ENCODE data around the gene CYB561D1. TPM values are rescaled to one million over a fixed set of nuclear protein-coding genes. Genes with fewer than 3 reads are reported as not detected.

Gene CYB561D1
- total and polyA plus RNA-seq, 9 of the 15 experiments (the other 6 are each of a cell fraction or from before 2014, with no cell fraction given) = 0.71 to 7.2 (median 3.5) TPM

DNA sequence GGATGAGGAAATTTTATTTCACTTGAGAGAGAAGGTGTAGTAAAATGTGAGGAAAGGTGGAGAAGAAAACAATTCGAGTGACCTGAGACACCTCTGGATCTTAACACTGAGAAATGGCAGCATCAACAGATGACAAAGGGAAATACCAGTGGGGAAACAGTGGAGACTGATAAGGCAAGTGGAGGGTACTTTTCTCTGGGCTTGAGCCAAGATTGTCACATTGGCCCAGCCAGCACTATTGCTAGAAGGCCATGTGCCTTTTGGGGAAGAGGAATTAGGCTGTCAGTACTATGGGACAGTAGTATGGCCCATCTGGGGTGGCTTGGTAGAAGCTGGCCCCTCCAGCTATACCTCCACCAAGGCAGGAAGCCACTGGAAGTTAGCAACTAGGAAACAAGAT is 19.2 kb upstream of the CYB561D1 start:
- in situ Hi-C loops (cut with MboI) (no loop called here), intact Hi-C loops (cut with micrococcal nuclease) (no loop called here)
- no peaks in the 10 kb centered on the region for H3K36me3 ChIP-seq (ENCODE audit: control insufficient read depth, insufficient read depth, low read length)
- no peak overlapping the region for H3K4me3 ChIP-seq
- H3K9me1 ChIP-seq (ENCODE audit: control insufficient read depth, insufficient read depth, low read length) = no peaks in the 10 kb centered on the region
- H3K79me2 ChIP-seq (ENCODE audit: control insufficient read depth, insufficient read depth, low read length) = no peaks in the 10 kb centered on the region
- peaks cover 6 to 11% of the 10 kb centered on the region in 2 experiments; a peak in 4 of 5 replicates for H3K4me1 ChIP-seq (replicated peaks in 1 of 2; ENCODE audit: control insufficient read depth in 2 of 2, insufficient read depth in 2 of 2, low read length in 2 of 2)
- H2AFZ ChIP-seq (ENCODE audit: low read depth, low read length) = no peak overlapping the region
- no peak overlapping the region for H3K27ac ChIP-seq (ENCODE audit: extremely low read depth, low read depth, low read length)
- FAIRE-seq = no peak
- H3K9me3 ChIP-seq (replicated peaks; ENCODE audit: control insufficient read depth, insufficient read depth, low read depth, low read length) = no peaks in the 10 kb centered on the region
- TF ChIP-seq RCOR1 (IDR thresholded peaks at IDR 0.05; ENCODE audit: borderline replicate concordance in 1 of 2, low read depth in 2 of 2, low read length in 2 of 2) = peak in 1 of 2 experiments; percentile 37; a peak in 1 of 4 replicates
- TF ChIP-seq TARDBP (IDR thresholded peaks at IDR 0.05) = no peak
- TF ChIP-seq NFIC (IDR thresholded peaks at IDR 0.05) = peak; percentile 74; the same call in 1 of the 2 replicates
- no peak for TF ChIP-seq PCBP2 (IDR thresholded peaks at IDR 0.05; ENCODE audit: low read depth, low read length, poor library complexity, severe bottlenecking)
- TF ChIP-seq, protein P1, sequence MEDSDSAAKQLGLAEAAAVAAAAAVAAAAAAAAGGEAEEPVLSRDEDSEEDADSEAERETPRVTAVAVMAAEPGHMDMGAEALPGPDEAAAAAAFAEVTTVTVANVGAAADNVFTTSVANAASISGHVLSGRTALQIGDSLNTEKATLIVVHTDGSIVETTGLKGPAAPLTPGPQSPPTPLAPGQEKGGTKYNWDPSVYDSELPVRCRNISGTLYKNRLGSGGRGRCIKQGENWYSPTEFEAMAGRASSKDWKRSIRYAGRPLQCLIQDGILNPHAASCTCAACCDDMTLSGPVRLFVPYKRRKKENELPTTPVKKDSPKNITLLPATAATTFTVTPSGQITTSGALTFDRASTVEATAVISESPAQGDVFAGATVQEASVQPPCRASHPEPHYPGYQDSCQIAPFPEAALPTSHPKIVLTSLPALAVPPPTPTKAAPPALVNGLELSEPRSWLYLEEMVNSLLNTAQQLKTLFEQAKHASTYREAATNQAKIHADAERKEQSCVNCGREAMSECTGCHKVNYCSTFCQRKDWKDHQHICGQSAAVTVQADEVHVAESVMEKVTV (CRISPR knock-in tag; IDR thresholded peaks at IDR 0.05) = no peak
- 0 out of 2 replicates have a peak, but pooled peaks have one; percentile 37 for TF ChIP-seq MAFG (tag; conservative IDR thresholded peaks at IDR 0.05)
- TF ChIP-seq, protein P2, sequence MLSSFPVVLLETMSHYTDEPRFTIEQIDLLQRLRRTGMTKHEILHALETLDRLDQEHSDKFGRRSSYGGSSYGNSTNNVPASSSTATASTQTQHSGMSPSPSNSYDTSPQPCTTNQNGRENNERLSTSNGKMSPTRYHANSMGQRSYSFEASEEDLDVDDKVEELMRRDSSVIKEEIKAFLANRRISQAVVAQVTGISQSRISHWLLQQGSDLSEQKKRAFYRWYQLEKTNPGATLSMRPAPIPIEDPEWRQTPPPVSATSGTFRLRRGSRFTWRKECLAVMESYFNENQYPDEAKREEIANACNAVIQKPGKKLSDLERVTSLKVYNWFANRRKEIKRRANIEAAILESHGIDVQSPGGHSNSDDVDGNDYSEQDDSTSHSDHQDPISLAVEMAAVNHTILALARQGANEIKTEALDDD (IDR thresholded peaks at IDR 0.05) = 0 out of 2 replicates have a peak, but pooled peaks have one; percentile 31
- 0 out of 2 replicates have a peak, but pooled peaks have one; percentile 6 for TF ChIP-seq NFE2 (IDR thresholded peaks at IDR 0.05; ENCODE audit: low read depth)
- TF ChIP-seq CBFA2T3 (IDR thresholded peaks at IDR 0.05) = peak; percentile 27
- peak; percentile 57; the same call in 1 of the 2 replicates for TF ChIP-seq EHMT2 (IDR thresholded peaks at IDR 0.05)
- H4K20me1 ChIP-seq (replicated peaks; ENCODE audit: control insufficient read depth, insufficient read depth, low read length) = peaks cover 4% of the 10 kb centered on the region; the same call in 1 of the 2 replicates
- H3K9ac ChIP-seq (ENCODE audit: insufficient read depth in 1 of 2, low read depth in 2 of 2, low read length in 2 of 2) = no peak overlapping the region; a peak in 1 of 4 replicates
- CTCF ChIA-PET (ENCODE audit: low intra/inter-chr PET ratio) = no interaction called here
- H3K4me2 ChIP-seq (ENCODE audit: insufficient read depth, low read length) = no peak overlapping the region
- ATAC-seq = no peak
- WGBS (ENCODE audit: insufficient coverage, low coverage, missing lambda C conversion rate) = 0% methylated on average over 1 of the region's 1 CpG
- DNase-seq (ENCODE audit: extremely low read depth in 1 of 4, low spot score in 3 of 4) = peak in 1 of 4 experiments; percentile 25
- H3K27me3 ChIP-seq (ENCODE audit: control insufficient read depth in 2 of 2, insufficient read depth in 2 of 2, low read length in 2 of 2) = peaks cover 52 to 88% of the 10 kb centered on the region in 2 experiments
- BruUV-seq (replicated peaks) = no TSS peak
- POLR2A ChIA-PET = no interaction called here

All from K562 (cell line).